NCI-H526 treated with DMSO at 0.1 percent for 48 hours (cell line): ENCODE data around the gene KRT35.

ENCODE experiments used
- DNase-seq: peaks from one replicate; lab custom pipeline; 2025; lab: John Stamatoyannopoulos, UW

Gene KRT35

GRCh38 chr17:41511716-41512115, 30.8 kb upstream of the KRT35 start:
- DNase-seq = no peak

DNA sequence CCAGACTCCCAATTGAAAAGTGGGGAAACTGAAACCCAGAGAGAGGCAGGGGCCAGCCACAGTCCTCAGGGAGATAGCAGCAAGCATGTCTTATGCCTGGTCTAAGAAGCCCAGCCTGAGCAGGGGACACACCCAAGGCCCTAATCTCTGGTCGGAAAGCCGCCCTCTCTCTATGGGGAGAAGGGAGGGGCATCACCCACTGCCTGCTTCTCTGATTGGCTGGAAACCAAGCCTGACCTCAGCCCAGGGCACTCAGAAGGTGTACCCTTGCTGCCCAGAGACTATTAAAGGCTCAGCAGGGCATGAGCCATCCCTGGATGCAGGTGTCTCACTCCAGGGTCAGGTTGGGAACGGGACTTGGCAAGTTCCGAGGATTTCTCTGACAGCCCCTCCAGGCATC, 30.2 kb upstream of the KRT35 start:
- DNase-seq = no peak

DNA sequence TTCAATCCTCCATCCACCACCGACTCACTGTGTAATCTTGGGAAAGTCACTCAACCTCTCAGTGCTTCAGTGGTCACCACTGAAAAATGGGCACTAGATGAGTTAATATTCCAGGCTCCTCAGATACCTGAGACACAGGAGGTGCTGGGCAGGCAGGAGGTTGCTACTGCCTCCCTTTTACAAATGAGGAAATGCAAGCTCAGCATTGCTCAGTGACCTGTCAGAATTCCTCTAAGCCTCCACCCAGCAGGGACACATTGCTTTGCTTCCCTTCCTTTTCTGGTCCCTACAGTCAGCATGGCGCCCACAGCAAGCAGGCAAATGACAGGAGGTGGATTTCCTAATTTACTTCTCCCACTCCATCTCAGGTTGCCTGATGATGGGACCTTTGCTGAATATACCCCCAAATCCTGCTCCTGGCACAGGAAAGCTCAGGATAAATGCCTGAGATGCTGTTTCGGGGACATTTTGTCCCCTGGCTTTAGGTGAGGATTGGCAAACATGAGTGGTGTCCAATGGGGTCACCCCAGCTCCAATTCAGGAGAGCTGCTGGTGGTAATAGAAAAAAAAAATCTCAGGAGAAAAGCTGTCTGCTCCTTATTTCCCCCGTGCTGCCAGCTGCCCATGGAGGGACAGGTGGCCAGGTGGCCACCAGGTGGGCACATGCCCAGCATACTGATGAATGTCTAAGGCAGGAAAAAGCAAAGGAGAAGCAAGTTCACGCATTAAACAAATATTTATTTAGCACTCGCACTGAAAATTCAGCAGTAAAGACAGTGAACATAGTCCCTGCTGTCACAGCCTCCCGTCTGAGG, 29.5 kb upstream of the KRT35 start:
- DNase-seq = no peak

DNA sequence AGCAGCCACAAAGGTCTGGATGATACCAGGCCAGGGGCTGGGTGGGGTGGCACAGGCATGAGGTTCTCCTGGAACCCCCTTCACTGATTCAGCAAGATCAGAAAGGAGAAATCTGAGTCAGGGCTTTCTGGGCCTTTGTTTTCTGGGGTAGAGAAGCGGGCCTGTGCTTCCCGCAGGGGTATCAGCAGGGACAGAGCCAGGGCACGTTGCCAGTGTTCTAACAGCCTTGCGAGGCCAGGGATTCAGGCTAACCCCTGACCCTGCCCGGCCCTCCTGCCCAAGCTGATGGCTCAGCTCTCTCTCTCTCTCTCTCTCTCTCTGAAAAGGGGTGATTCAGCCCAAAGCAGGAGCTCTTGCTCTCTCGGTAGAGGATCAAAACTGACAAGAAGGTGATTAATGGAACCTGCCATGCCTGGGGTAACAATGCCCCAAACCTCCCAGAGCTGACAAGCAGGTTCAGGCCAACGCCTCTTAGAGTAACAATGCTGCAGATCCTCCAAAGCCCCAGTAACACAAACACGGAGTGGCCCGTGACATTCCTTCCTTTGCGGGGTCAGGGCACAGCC, 26.4 kb upstream of the KRT35 start:
- no peak for DNase-seq

DNA sequence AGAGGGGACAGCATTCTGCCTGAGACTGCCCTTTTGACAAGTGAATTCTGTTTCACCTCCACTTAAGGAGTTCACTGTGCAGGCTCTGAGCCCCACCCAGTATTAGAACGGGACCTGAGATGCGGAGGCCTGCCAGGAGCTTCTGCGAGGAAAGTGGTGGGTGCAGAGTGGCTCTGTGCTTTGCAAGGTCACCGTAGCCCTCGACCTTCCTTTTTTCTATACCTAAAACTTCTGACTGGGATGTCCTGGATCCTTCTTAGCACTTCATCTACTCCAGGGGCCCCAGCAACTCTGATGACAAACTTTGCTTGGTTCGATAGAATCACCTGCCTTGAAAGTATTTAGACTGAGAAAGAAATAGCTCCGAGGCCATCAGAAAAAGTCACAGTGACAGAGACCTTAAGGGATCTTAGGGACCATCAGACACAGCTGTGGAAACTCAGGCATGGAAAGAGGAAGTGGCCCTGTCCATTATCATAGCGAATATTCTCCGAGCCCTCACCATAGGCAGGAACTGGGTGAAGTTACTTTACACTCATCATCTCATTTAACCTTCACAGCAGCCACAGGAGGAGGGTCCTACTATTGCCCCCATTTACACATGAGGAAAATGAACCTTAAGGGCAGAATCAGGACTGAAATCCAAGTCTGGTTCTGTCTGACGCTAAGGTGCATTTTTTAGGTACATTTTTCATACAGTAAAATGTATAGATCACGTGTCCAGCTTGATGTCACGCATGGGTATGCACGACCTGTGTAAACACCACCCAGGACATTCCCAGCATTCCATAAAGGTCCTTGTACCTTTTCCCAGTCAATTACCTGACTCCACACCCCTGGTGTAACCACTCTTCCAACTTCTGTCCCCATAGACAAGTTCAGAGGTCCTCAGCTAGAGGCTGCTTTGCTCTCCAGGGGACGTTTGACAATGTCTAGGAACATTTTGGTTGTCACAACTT, 25.1 kb upstream of the KRT35 start:
- DNase-seq = no peak

DNA sequence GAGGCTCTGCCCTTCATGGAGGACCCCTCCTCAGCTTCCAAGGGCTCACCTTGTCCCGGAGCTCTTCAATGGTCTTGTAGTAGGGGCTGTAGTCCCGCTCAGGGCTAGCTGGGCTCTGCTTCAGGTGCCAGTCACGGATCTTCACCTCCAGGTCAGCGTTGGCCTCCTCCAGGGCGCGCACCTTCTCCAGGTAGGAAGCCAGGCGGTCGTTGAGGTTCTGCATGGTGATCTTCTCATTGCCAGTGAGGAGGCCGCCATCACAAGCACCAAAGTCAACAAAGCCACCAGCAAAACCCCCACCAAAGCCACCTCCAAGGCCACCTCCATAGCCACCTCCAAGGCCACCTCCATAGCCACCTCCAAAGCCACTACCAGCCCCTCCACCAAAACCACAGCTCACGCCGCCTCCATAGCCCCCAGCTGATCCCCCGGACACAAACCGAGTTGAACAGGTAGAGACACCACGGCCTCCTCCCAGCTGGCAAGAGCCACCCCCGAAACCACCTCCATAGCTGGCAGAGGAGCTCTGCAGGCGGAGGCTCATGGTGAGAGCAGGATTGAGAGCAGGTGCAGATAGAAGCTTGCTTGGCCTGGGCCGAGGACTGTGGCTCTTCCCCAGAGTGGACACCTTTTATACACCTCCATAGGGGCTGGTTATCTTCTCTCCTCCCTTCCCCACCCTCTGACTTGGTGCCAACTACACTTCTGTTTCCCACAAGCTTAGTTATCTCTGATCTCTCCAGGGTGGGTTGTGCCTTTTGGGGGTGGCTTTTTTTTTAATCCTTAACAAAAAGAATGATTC, 24.3 kb upstream of the KRT35 start, which contains the start of gene KRT13:
KRT13 (minus strand) TSS at position 606 of the 802 bp plus-strand sequence; CDS start at position 544, 62 bp downstream.
- DNase-seq = no peak

DNA sequence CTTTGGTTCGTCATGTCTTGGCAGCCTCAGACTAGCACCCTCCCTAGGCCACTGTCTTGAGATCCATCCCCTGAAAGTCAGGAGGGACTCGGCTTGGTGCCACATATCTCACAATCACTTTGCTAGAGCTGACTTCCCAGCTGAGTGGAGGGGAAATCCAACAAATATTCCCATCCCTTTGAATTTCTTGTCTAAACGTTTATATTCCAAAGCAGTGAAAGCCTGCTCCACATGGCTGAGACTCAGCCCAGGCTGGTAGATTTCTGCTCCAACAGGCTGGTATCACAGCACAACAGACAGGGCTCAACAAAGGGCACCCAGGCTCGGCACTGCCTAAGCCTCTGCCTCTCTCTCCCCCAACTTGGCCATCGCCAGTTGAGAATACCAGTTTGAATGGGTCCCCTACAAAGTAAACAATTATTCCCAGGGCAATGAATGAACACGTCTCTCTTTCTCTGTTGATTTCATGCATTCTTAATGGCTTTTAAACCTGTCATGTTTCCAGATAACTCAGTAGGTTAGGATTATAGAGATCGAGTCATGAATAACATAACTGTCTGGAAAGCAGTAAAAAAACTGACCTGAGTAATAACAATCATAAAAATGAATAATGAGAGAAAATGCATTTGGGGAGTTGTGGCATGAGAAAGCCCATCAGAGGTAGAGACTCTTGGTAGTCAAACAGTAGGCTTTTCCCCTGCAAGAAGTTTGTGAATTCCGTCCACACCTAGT, 23.5 kb upstream of the KRT35 start:
- no peak for DNase-seq

DNA sequence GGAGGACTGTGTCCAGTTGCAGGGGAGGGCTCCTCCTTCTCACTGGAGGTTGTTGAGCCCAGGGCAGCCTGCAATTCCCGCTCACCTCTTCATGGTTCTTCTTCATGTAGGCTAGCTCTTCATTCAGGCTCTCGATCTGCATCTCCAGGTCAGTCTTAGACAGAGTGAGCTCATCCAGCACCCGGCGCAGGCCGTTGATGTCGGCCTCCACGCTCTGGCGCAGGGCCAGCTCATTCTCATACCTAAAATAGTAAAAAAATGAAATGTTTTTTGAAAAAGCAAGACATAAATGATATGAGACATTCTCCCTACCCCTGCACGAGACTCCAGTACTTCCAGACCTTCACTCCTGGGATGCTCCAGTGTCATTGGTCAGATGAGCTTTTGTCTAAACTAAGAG, 22.3 kb upstream of the KRT35 start:
- DNase-seq = no peak

DNA sequence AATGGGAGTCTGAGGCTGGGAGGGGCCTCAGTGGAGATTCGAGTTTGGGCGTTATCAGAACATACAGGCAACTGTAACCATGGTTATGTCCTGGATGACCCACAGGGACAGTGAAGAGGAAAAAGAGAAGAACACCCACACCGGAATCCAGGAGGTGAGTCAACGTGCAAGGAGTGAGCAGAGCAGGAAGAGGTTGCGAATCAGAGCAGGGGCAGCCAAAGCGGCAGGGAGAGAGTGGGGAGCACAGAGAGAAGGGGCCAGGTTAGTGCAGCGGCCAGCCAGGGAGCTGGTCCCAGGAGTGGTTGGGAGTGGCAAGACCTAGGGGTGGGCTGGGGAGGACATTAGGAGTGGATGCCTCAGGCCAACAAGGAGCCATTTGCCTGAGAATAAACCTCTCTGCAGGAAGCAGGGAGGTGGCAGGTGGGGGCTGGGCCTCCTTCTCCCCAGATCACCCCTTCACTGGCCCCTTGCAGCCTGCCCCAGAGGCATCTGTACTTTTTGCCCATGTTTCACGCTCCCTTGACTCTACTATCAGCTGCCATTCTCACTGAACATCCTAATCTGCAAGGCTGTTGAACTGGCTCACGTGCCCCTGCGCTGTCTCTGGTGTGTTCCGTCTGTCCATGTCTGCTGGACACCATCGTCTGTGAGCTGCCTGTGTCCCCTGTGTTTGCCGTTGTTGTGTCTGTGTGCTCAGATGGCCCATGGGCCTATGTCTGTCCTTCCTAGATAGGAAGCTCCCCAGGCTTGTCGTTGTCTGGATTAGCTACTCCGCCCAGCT, 19.4 kb upstream of the KRT35 start:
- no peak for DNase-seq

- DNase-seq = no peak
Measured at GRCh38 chr17:41499714-41500113, 18.8 kb upstream of the KRT35 start.

DNA sequence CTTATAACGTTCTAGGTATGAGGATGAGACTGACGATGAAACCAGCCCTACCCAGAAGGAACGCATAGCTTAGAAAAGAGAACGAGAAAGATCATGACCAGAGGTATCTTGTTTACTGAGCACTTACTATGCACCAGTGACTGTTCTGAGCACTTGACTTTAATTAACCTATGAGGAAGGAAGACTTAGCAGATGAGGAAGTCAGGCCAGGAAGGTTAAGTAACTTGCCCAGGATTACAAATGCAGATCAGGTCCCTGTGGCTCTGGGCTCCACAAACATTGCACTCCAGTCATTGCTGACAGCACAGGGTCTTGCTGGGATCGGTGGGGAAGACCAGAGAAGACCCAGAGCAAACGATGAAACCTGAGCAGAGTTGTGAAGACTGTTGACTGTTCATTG, 17.3 kb upstream of the KRT35 start:
- DNase-seq = no peak

DNA sequence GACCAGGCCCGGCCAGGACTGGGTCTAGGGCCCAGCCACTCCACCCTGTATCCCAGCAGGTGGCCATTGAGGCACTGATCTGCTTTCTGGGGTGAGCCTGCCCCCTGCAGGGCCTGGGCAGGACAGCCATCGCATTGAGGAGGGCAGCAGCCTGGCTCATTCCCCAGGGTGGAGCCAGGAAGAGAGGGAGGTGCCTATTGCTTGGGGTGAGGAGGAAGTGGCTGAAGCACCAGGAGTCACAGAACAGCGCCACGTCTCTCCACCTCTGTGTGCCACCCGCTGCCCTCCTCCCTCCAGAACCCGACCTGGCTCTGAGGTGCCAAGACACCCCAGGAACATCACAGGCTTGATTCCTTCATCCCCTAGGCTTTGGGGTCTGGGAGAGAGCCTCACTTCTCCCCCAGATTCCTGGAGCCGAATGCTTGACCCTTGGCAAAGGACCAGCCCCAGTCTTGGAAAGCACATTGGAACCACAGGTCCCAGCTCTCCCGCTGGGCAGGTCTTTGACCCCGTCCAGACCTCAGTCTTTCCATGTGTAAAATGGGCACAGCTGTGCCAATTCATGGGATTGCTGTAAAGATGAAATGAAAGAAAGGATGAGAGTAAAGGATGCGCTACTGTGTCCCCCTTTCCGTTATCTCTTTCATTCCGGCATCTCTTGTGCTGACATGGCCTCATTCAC, 16.0 kb upstream of the KRT35 start:
- peak; percentile 22 for DNase-seq

DNA sequence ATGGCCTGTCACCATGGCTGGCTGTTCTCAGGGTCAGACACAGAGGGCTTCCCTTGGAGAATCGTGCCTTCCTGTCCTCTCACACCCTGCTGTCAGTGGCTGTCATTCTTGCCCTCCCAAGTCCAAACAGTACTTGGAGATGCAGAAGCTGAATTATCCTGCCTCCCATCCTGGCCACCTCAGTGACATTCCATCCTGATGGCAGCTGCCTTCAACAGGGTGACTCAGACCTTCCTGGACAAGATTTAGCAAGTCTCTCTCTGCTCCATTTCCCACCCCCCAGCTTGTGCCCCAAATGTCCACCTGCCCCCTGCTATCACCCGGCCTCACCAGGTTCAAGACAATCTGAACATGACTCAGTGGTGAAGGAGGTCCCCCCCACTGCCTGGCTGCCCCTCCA, 13.6 kb upstream of the KRT35 start:
- DNase-seq = no peak

GRCh38 chr17:41492771-41493170, 11.8 kb upstream of the KRT35 start:
- no peak for DNase-seq

GRCh38 chr17:41492351-41492750, 11.4 kb upstream of the KRT35 start:
- no peak for DNase-seq

GRCh38 chr17:41491476-41491875, 10.5 kb upstream of the KRT35 start:
- no peak for DNase-seq

GRCh38 chr17:41490000-41490990, 9.3 kb upstream of the KRT35 start:
- DNase-seq = no peak

DNA sequence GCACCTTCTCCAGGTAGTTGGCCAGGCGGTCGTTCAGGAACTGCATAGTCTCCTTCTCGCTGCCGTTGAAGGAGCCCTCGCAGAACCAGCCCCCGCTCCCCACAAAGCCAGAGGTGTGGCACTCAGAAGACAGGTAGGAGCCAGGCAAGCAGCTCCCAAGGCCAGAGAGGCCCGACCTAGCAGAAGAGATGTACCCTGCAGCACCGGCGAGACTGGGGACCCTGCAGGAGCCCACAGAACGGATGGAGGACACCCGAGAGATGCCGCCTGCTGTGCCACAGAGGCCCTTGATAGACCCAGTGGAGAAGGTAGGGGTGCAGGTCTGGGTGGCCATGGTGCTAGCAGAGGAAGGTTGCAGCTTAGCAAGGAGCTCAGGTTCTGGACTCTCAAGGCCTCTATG, 8.6 kb upstream of the KRT35 start, which contains the start of gene KRT36:
KRT36 (minus strand) TSS at position 380 of the 400 bp plus-strand sequence; CDS start at position 334, 46 bp downstream.
- DNase-seq = no peak
